H1 (cell line): ENCODE data around the gene GLRX. TPM values are rescaled to one million over a fixed set of nuclear protein-coding genes. Genes with fewer than 3 reads are reported as not detected.

ENCODE experiments used
- BCL11A ChIP-seq, 2 experiments: IDR thresholded peaks; one replicate each; pipeline ENCODE4 v1.6.1; 2011; ENCODE audit warnings: low read depth in 2 of 2, low read length in 2 of 2, mild to moderate bottlenecking in 2 of 2
- CTBP2 ChIP-seq: IDR thresholded peaks from 2 replicates; pipeline ENCODE4 v1.7.0; 2011; ENCODE audit warnings: borderline replicate concordance, mild to moderate bottlenecking, moderate library complexity, mixed read lengths, low read length; ENCODE audit not compliant: insufficient read depth, insufficient read length
- RAD21 ChIP-seq, 2 experiments: IDR thresholded peaks in 1 of 2; conservative IDR thresholded peaks in 1 of 2; 2 replicates each; pipeline ENCODE4 v1.6.1; 2011; ENCODE audit warnings: low read depth in 2 of 2, low read length in 2 of 2, improper control_type of control experiment in 1 of 2, inconsistent platforms in 1 of 2, mild to moderate bottlenecking in 1 of 2, moderate library complexity in 1 of 2
- TBP ChIP-seq: IDR thresholded peaks from 2 replicates; pipeline ENCODE4 v1.6.1; 2011; ENCODE audit warnings: low read depth, low read length, improper control_type of control experiment
- polyA plus RNA-seq, 7 experiments: library from polyadenylated mRNA; depleted of rRNA in 3 of 7; stranded (reverse) in 5 of 7; unstranded in 2 of 7; fragments of >200 nt in 5 of 7; fragments of 200-250 nt in 2 of 7; gene quantifications; 1 replicate in 5 of 7; 2 replicates in 1 of 7; 4 replicates in 1 of 7; pipeline versions ENCODE4 v1.2.1 to v1.2.3, GENCODE V29; 2011 to 2013; ENCODE audit warnings: missing spikeins in 2 of 7, mixed read lengths in 2 of 7
- total RNA-seq: library from RNA; stranded (reverse); fragmentation: NEBNext Ultra II Directional; extraction: Animal tissue kit (Norgen Biotek cat#: 25700); gene quantifications from 2 replicates; pipeline ENCODE4 v1.2.1, GENCODE V29; 2021

The GLRX gene
- total and polyA plus RNA-seq, 2 of the 8 experiments (the other 6 are each of a cell fraction or from before 2014, with no cell fraction given): 22.9 to 31.2 TPM

DNA sequence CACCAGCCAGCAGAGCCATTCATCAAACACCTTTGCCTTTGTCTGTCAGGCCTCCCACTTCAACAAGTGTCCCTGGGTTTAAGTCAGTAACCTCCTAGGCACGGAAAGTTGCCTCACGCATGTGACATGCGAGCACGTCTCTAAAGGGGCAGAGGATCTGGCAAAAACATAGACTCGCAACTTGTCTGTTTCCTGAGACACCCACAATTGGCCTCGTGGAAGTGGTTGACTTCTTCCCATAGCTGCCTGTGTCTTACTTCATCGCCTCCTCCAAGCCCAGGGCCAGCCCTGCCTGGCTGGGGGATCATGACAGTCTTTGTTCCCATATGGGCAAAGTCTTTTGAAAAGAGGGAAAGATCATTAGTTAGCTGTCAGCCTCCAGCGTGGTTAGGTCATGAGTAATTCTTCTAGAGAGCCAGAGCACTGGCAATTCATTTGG lies 35.5 kb upstream of the GLRX start (continued):
- no peak for TF ChIP-seq RAD21 (IDR thresholded peaks at IDR 0.05 in 1 of 2, conservative IDR thresholded peaks at IDR 0.05 in 1 of 2; ENCODE audit: low read depth in 2 of 2, low read length in 2 of 2)
- no peak for TF ChIP-seq TBP
- no peak for TF ChIP-seq CTBP2
- no peak for TF ChIP-seq BCL11A (IDR thresholded peaks at IDR 0.05; ENCODE audit: low read depth in 2 of 2, low read length in 2 of 2)
